T47D (cell line): Measurements from ENCODE around the gene CCDC28B.
"Not testable (repeated sequence)": the region's sequence is repeated elsewhere in the genome, so short reads cannot be mapped to it uniquely, and the experiment has no call there.

Experiments used
- DNase-seq, 2 experiments: peaks; one replicate each; pipeline versions ENCODE4 v3.0.0 to v3.0.0-alpha.2; 2011 to 2012; ENCODE audit warnings: low read depth in 1 of 2, low spot score in 1 of 2
- JUND ChIP-seq: IDR thresholded peaks from 2 replicates; pipeline ENCODE4 v1.6.1; 2012; ENCODE audit warnings: low read depth
- in situ Hi-C: cut with HindIII; loops from 2 replicates; pipeline ENCODE4 v1.10.0; 2016; ENCODE audit warnings: low sequenced_read_pairs, low pct_unique_long_range_greater_than_20kb

CCDC28B gene

GRCh38 chr1:32200226-32201010, at the start of gene CCDC28B:
Gene CCDC28B (plus strand): TSS chr1:32200595. CDS start chr1:32201936, 1,341 bp downstream.
- no peak for TF ChIP-seq JUND
- DNase-seq = peak; percentile 39 to 46
- in situ Hi-C loops = no loop called here

GRCh38 chr1:32150847-32151246, 49.5 kb upstream of the CCDC28B start:
- no peak for TF ChIP-seq JUND
- DNase-seq = no peak
- in situ Hi-C loops = no loop called here

- in situ Hi-C loops = no loop called here
- no peak for DNase-seq
- TF ChIP-seq JUND = no peak
These were observed 49.0 kb upstream of the CCDC28B start for GRCh38 chr1:32151319-32151787.

GRCh38 chr1:32159189-32159588, 41.2 kb upstream of the CCDC28B start:
- DNase-seq = no peak
- no peak for TF ChIP-seq JUND
- in situ Hi-C loops = no loop called here

GRCh38 chr1:32163405-32163804, 37.0 kb upstream of the CCDC28B start:
- no peak for DNase-seq
- in situ Hi-C loops = no loop called here
- TF ChIP-seq JUND = no peak

GRCh38 chr1:32165633-32166032, 34.8 kb upstream of the CCDC28B start:
- DNase-seq, in situ Hi-C loops: not testable (repeated sequence)

GRCh38 chr1:32170991-32171390, 29.4 kb upstream of the CCDC28B start:
- no peak for TF ChIP-seq JUND
- DNase-seq = no peak
- in situ Hi-C loops = no loop called here

- no peak for DNase-seq
- in situ Hi-C loops = no loop called here
- TF ChIP-seq JUND = no peak
These were observed 27.7 kb upstream of the CCDC28B start for GRCh38 chr1:32172621-32173245.

GRCh38 chr1:32178380-32179192, 21.8 kb upstream of the CCDC28B start:
- in situ Hi-C loops = no loop called here
- TF ChIP-seq JUND = no peak
- DNase-seq = no peak

GRCh38 chr1:32179193-32179442, 21.3 kb upstream of the CCDC28B start:
- no peak for DNase-seq
- in situ Hi-C loops = no loop called here
- no peak for TF ChIP-seq JUND

- peak; percentile 88 to 91 for DNase-seq
- TF ChIP-seq JUND = no peak
These were observed 20.8 kb upstream of the CCDC28B start, which contains the start of gene TXLNA for GRCh38 chr1:32179443-32180185. Gene TXLNA (plus strand): TSS chr1:32179675. CDS start chr1:32180346, 671 bp downstream.

More at GRCh38 chr1:32179443-32180185, 20.8 kb upstream of the CCDC28B start, which contains the start of gene TXLNA:
- in situ Hi-C loops = no loop called here
